ENCODE measurements around the gene SENP2. TPM values are rescaled to one million over a fixed set of nuclear protein-coding genes. Genes with fewer than 3 reads are reported as not detected.
"Not testable (repeated sequence)": the region's sequence is repeated elsewhere in the genome, so short reads cannot be mapped to it uniquely, and the experiment has no call there.

SENP2 gene
- total RNA-seq, 1 donor from 2014 or later, result 30.6 TPM

- no peaks in the 10 kb centered on the region for H3K9me3 ChIP-seq (replicated peaks)
- peak overlapping the region; percentile 16 for H3K27ac ChIP-seq (replicated peaks)
- intact Hi-C loops (cut with micrococcal nuclease), result no loop called here
- no peaks in the 10 kb centered on the region for H3K4me1 ChIP-seq
- TF ChIP-seq CTCF (IDR thresholded peaks at IDR 0.05; ENCODE audit: borderline replicate concordance), result no peak
- no peak overlapping the region for H3K4me3 ChIP-seq
- H3K36me3 ChIP-seq, result no peaks in the 10 kb centered on the region
- H3K27me3 ChIP-seq (ENCODE audit: low read depth), result no peaks in the 10 kb centered on the region
- DNase-seq, result no peak
Observed at GRCh38 chr3:185549651-185550111, 36.4 kb upstream of the SENP2 start.

GRCh38 chr3:185552358-185552877 lies 33.7 kb upstream of the SENP2 start, which contains the start of gene LIPH:
Gene LIPH, minus strand, starts transcription at chr3:185552588. Its CDS starts 117 bp downstream, at chr3:185552471.
- Histone ChIP-seq H3K9me3 (replicated peaks) (no peaks in the 10 kb centered on the region), H3K4me1 (no peaks in the 10 kb centered on the region), H3K36me3 (no peaks in the 10 kb centered on the region), H3K27ac (replicated peaks) (peak within 1 kb of the TSS; percentile 9), H3K27me3 (ENCODE audit: low read depth) (no peaks in the 10 kb centered on the region), H3K4me3 (peak within 1 kb of the TSS; percentile 12)
- intact Hi-C loops (cut with micrococcal nuclease), result no loop called here
- DNase-seq, result no peak
- no peak for TF ChIP-seq CTCF (IDR thresholded peaks at IDR 0.05; ENCODE audit: borderline replicate concordance)

- DNase-seq, result no peak
- no peaks in the 10 kb centered on the region for H3K36me3 ChIP-seq
- H3K4me3 ChIP-seq, result no peak overlapping the region
- H3K27ac ChIP-seq (replicated peaks), result no peak overlapping the region
- intact Hi-C loops (cut with micrococcal nuclease), result no loop called here
- H3K9me3 ChIP-seq (replicated peaks), result no peaks in the 10 kb centered on the region
- H3K27me3 ChIP-seq (ENCODE audit: low read depth), result peaks cover 7% of the 10 kb centered on the region
- H3K4me1 ChIP-seq, result peaks cover 6% of the 10 kb centered on the region
- no peak for TF ChIP-seq CTCF (IDR thresholded peaks at IDR 0.05; ENCODE audit: borderline replicate concordance)
Observed at GRCh38 chr3:185555101-185555501, 31.0 kb upstream of the SENP2 start.

- H3K4me3 ChIP-seq, result no peak overlapping the region
- intact Hi-C loops (cut with micrococcal nuclease), result no loop called here
- DNase-seq, result no peak
- no peak overlapping the region for H3K27ac ChIP-seq (replicated peaks)
- no peak for TF ChIP-seq CTCF (IDR thresholded peaks at IDR 0.05; ENCODE audit: borderline replicate concordance)
- peaks cover 15% of the 10 kb centered on the region for H3K27me3 ChIP-seq (ENCODE audit: low read depth)
- no peaks in the 10 kb centered on the region for H3K9me3 ChIP-seq (replicated peaks)
- H3K4me1 ChIP-seq, result peaks cover 6% of the 10 kb centered on the region
- H3K36me3 ChIP-seq, result no peaks in the 10 kb centered on the region
Observed at GRCh38 chr3:185555860-185556347, 30.2 kb upstream of the SENP2 start.

GRCh38 chr3:185556640-185557039 lies 29.5 kb upstream of the SENP2 start:
- H3K27me3 ChIP-seq (ENCODE audit: low read depth), result peaks cover 22% of the 10 kb centered on the region
- H3K4me3 ChIP-seq; H3K27ac ChIP-seq (replicated peaks); DNase-seq; intact Hi-C loops (cut with micrococcal nuclease); H3K4me1 ChIP-seq; H3K36me3 ChIP-seq; H3K9me3 ChIP-seq (replicated peaks): not testable (repeated sequence)

GRCh38 chr3:185558395-185558794 lies 27.7 kb upstream of the SENP2 start:
- Histone ChIP-seq H3K4me1 (peaks cover 6% of the 10 kb centered on the region), H3K9me3 (replicated peaks) (no peaks in the 10 kb centered on the region), H3K36me3 (no peaks in the 10 kb centered on the region), H3K4me3 (no peak overlapping the region), H3K27ac (replicated peaks) (no peak overlapping the region), H3K27me3 (ENCODE audit: low read depth) (peaks cover 22% of the 10 kb centered on the region)
- no peak for TF ChIP-seq CTCF (IDR thresholded peaks at IDR 0.05; ENCODE audit: borderline replicate concordance)
- intact Hi-C loops (cut with micrococcal nuclease), result no loop called here
- no peak for DNase-seq

All from left ventricle myocardium inferior (tissue), 1 donor.